Osteocyte (in vitro differentiated cells): ENCODE measurements around the gene ACTMAP. TPM values are rescaled to one million over a fixed set of nuclear protein-coding genes. Genes with fewer than 3 reads are reported as not detected.

Experiments used
- DNase-seq: peaks from one replicate; pipeline ENCODE4 v3.0.0; 2021; ENCODE audit warnings: mixed read lengths; ENCODE audit not compliant: unreplicated experiment; ENCODE audit errors: extremely low spot score
- H3K27ac Mint-ChIP-seq: one replicate; pipeline ENCODE4 v1.8.0; 2021; ENCODE audit warnings: mild to moderate bottlenecking, mixed read lengths; ENCODE audit not compliant: unreplicated experiment
- H3K27me3 Mint-ChIP-seq: one replicate; pipeline ENCODE4 v1.8.0; 2021; ENCODE audit warnings: mixed read lengths; ENCODE audit not compliant: unreplicated experiment
- H3K36me3 Mint-ChIP-seq: one replicate; pipeline ENCODE4 v1.8.0; 2021; ENCODE audit warnings: mixed read lengths; ENCODE audit not compliant: unreplicated experiment
- H3K4me1 Mint-ChIP-seq: one replicate; pipeline ENCODE4 v1.8.0; 2021; ENCODE audit warnings: mixed read lengths; ENCODE audit not compliant: unreplicated experiment
- H3K4me3 Mint-ChIP-seq: one replicate; pipeline ENCODE4 v1.8.0; 2021; ENCODE audit warnings: mild to moderate bottlenecking, moderate library complexity, mixed read lengths; ENCODE audit not compliant: unreplicated experiment
- H3K9me3 Mint-ChIP-seq: one replicate; pipeline ENCODE4 v1.8.0; 2021; ENCODE audit warnings: mixed read lengths; ENCODE audit not compliant: unreplicated experiment
- total RNA-seq: library from RNA; stranded (reverse); gene quantifications from 2 replicates; pipeline ENCODE4 v1.2.1, GENCODE V29; 2021
- TF ChIP-seq, protein P1 (sequence below): fragments of 200-600 bp; sonication (generic); IDR thresholded peaks from 2 replicates; pipeline ENCODE4 v1.5.0; 2021; ENCODE audit warnings: antibody characterized with exemption, mild to moderate bottlenecking, moderate library complexity

Gene ACTMAP
- total RNA-seq, 1 donor from 2014 or later: 14.6 TPM

DNA sequence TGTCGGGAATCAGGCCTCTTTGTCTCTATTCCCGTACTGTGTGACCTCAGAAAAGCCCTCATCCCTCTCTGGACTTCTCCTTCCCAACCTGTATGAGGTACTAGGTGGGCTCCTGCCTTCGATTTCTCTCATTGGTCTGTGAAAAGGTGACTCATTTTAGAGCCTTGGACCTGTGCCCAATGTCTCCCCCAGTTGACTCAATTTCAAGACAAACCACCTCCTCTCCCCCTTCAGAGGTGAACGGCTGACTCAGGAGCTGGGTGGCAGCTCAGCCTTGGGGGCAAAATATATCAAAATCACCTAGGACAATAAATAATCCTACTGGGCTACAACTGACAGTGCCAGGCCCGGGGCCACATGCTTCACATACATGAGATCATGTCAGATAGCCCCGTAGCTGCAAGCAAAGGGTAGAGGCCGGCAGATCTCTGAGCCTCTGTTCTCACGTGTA, 34.2 kb downstream of the ACTMAP start:
- TF ChIP-seq, protein P1, sequence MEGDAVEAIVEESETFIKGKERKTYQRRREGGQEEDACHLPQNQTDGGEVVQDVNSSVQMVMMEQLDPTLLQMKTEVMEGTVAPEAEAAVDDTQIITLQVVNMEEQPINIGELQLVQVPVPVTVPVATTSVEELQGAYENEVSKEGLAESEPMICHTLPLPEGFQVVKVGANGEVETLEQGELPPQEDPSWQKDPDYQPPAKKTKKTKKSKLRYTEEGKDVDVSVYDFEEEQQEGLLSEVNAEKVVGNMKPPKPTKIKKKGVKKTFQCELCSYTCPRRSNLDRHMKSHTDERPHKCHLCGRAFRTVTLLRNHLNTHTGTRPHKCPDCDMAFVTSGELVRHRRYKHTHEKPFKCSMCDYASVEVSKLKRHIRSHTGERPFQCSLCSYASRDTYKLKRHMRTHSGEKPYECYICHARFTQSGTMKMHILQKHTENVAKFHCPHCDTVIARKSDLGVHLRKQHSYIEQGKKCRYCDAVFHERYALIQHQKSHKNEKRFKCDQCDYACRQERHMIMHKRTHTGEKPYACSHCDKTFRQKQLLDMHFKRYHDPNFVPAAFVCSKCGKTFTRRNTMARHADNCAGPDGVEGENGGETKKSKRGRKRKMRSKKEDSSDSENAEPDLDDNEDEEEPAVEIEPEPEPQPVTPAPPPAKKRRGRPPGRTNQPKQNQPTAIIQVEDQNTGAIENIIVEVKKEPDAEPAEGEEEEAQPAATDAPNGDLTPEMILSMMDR: no peak
- peaks cover 57% of the 10 kb centered on the region for H3K4me1 Mint-ChIP-seq

DNA sequence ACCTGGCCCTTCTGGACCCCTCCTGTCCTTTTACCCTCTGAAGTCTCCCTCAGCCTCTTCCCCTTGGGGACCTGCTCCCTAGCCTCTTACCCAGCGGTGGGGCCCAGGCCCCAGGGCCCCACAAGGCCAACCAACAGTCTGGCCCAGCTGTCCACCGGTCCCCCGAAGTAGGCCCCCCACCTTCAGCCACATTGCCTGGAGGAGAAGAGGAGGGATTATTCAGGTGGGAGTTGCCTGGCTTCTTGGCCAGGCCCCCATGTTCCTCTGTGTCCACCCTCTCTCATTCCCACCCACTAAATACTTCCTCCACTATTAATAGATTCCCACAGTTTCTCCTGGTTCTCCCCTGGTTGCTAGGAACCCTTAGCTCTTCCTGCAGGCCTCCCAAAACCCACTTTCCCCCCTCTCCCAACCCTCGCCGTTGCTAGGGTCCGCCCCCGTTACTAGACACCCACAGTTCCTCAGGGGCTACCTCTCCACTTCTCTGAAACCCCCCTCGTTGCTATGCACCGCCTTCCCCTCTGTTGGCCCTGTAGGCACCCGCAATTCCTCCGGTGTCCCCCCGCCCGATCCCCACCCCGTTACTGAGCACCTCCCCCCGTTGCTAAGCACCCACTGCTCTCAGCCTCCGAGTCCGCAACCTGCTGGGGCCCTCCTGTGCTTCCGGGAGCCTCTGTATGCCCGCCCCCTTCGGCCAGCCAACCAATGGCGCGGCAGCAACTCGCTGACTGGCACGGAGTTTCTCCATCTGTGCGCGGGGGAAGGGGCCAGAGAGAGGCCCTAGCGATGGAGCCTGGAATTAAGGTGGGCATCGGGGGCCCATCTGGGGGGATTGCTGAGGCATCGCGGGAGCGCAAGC, 35.6 kb downstream of the ACTMAP start:
- peaks cover 43% of the 10 kb centered on the region for H3K4me1 Mint-ChIP-seq
- H3K9me3 Mint-ChIP-seq: no peaks in the 10 kb centered on the region
- DNase-seq: peak; percentile 96
- peaks cover 9% of the 10 kb centered on the region for H3K36me3 Mint-ChIP-seq
- peak overlapping the region; percentile 86 for H3K4me3 Mint-ChIP-seq
- TF ChIP-seq, protein P1: no peak
- H3K27me3 Mint-ChIP-seq: no peaks in the 10 kb centered on the region
- H3K27ac Mint-ChIP-seq: peak overlapping the region; percentile 99

More for the DNA sequence above, 34.2 kb downstream of the ACTMAP start:
- Mint-ChIP-seq H3K9me3 (no peaks in the 10 kb centered on the region), H3K27me3 (no peaks in the 10 kb centered on the region), H3K4me3 (peak overlapping the region; percentile 86), H3K27ac (peak overlapping the region; percentile 99), H3K36me3 (peaks cover 11% of the 10 kb centered on the region)
- no peak for DNase-seq

GRCh38 chr19:40713939-40714338, 36.3 kb downstream of the ACTMAP start:
- TF ChIP-seq, protein P1: no peak
- Mint-ChIP-seq H3K4me3 (peak overlapping the region; percentile 54), H3K27me3 (no peaks in the 10 kb centered on the region), H3K4me1 (peaks cover 36% of the 10 kb centered on the region), H3K9me3 (no peaks in the 10 kb centered on the region), H3K27ac (peak overlapping the region; percentile 99), H3K36me3 (peaks cover 13% of the 10 kb centered on the region)
- DNase-seq: no peak

- no peak overlapping the region for H3K4me3 Mint-ChIP-seq
- peaks cover 22% of the 10 kb centered on the region for H3K36me3 Mint-ChIP-seq
- no peaks in the 10 kb centered on the region for H3K9me3 Mint-ChIP-seq
- DNase-seq: no peak
- H3K27me3 Mint-ChIP-seq: no peaks in the 10 kb centered on the region
- peaks cover 7% of the 10 kb centered on the region for H3K4me1 Mint-ChIP-seq
- TF ChIP-seq, protein P1: no peak
- no peak overlapping the region for H3K27ac Mint-ChIP-seq
These were observed 40.5 kb downstream of the ACTMAP start for GRCh38 chr19:40709817-40710216.

GRCh38 chr19:40707615-40708014, 42.7 kb downstream of the ACTMAP start:
- Mint-ChIP-seq H3K27ac (no peak overlapping the region), H3K9me3 (no peaks in the 10 kb centered on the region), H3K36me3 (peaks cover 31% of the 10 kb centered on the region), H3K4me3 (no peak overlapping the region), H3K27me3 (no peaks in the 10 kb centered on the region), H3K4me1 (no peaks in the 10 kb centered on the region)
- no peak for DNase-seq
- TF ChIP-seq, protein P1: no peak
